ENCODE results near the gene PRXL2A. TPM values are rescaled to one million over a fixed set of nuclear protein-coding genes. Genes with fewer than 3 reads are reported as not detected.
"Not testable (repeated sequence)": the region's sequence is repeated elsewhere in the genome, so short reads cannot be mapped to it uniquely, and the experiment has no call there.

The PRXL2A gene
- total RNA-seq, 1 experiment from 2014 or later, result 22.6 TPM

DNA sequence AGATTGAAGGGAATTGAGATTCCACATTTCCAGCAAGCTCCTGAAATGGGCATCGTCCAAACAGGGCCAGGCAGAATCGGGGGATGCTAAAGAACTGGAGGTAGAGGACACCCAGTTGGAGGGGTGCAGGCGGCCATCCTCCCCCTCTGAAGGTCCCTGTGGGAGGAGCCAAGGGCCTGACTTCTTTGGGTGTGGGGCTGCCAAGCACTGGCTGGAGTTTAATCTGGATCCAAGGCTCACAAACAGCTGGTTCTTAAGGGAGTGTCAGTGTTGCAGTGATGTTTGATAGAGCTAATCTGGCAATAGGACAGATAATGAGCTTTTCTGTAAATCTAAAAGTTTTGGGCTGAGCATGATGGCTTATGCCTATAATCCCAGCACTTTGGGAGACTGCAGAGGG is 66.6 kb downstream of the PRXL2A start:
- DNase-seq (ENCODE audit: low read depth), result no peak

DNA sequence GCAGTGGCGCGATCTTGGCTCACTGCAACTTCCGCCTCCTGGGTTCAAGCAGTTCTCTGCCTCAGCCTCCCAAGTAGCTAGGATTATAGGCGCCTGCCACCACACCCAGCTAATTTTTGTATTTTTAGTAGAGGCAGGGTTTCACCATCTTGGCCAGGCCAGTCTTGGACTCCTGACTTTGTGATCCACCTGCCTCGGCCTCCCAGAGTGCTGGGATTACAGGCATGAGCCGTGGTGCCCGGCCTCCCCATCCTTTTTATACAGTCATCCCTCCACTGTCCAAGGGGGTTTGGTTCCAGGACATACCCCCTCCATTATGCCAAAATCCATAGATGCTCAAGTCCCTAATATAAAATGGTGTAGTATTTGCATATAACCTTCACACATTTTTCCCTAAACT is 67.3 kb downstream of the PRXL2A start:
- DNase-seq (ENCODE audit: low read depth), result not testable (repeated sequence)

GRCh38 chr10:80476685-80477084 is 68.3 kb downstream of the PRXL2A start:
- DNase-seq (ENCODE audit: low read depth), result no peak

DNA sequence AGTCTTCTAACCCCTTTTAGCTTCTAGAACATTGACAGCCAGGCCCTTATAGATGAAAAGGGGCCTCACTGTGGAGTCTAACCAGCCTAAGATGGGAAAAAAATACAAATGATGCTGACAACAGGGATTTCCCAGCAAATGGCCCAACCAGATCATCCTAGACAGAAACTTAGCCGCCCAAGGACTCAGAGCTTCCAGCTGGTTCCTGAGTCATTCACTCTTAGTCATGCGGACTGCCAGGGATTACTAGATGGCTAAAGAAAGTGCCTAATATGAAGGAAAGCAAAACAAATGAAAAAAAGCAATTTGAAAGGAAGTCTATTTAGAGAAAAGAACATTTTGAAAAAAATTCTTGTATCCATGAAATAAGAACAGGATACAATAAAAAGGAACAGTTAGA is 69.5 kb downstream of the PRXL2A start:
- peak; percentile 72 for DNase-seq (ENCODE audit: low read depth)

GRCh38 chr10:80480373-80480772 is 72.0 kb downstream of the PRXL2A start:
- not testable (repeated sequence) for DNase-seq (ENCODE audit: low read depth)

DNA sequence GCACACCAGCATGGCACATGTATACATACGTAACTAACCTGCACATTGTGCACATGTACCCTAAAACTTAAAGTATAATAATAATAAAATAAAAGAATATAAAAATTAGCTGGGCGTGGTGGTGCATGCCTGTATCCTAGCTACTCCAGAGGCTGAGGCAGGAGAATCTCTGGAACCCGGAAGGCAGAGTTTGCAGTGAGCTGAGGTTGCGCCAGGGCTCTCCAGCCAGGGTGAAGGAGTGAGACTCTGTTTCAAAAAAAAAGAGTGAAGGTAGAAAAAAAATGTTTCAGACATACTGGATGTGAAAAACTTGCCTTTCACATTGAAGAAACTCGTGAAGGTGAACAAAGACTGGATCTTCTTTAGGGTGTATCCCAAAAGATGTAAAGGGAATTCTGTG is 72.5 kb downstream of the PRXL2A start:
- no peak for DNase-seq (ENCODE audit: low read depth)

DNA sequence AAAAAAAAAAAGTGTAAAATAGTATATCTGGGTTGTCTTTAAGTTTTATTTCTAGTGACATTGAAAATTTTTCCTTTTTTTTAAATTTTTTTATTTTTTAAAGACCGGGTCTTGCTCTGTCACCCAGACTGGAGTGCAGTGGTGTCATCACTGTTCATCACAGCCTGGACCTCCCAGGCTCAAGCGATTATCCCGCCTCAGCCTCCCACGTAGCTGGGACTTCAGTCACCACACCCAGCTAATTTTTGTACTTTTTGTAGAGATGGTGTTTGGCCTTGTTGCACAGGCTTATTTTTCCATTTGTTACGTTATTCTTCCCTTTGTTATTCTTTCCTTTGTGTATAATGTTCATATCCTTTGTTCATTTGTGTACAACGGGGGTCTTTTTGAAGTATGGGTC is 75.9 kb downstream of the PRXL2A start:
- no peak for DNase-seq (ENCODE audit: low read depth)

GRCh38 chr10:80484676-80485075 is 76.3 kb downstream of the PRXL2A start:
- no peak for DNase-seq (ENCODE audit: low read depth)

DNA sequence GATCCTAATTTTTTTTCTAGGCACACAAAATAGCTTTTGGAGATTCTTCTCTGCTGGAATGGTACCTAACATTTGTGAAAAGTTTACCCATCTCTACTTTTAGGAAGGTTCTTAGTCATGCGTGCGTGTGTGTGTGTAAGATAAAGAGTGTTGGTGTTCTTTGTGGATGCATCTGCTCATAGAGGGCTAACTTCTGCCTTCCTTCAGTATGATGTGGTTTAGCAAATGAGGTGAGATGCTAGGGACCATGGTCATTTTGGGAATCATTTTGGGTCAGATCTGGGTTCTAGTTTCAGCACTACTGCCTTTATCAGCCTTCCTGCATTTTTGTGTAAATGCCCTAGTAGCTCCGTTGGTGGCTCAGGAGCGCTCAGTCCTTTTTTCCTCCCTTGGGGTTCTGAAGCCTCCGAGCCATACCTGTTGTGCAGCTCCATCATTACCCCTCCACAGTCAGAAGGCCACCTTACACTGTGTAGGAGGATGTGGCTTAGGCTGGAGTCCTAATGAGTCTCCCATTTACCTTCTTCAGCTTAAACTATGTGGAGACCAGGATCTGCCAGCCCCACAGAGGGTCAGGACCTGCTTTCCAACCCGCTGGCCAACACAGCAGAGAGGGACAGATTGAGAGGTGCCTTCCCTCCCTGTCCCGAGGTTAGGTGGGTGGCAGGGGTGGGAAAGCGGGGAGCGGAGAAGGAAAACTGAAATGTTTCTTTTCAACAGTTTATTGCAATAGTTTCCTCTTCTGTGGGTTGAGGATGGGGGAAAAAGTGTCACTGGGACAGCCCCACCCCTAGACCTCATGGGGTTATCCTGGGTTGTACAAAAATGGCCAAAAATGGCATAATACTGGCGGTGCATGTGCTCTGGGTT is 77.0 kb downstream of the PRXL2A start:
- DNase-seq (ENCODE audit: low read depth), result no peak

- DNase-seq (ENCODE audit: low read depth), result no peak
Measured at GRCh38 chr10:80485946-80486764, 77.8 kb downstream of the PRXL2A start.

Other genes with a start within 250 kb of the PRXL2A start
- gene ANXA11, start 203.0 kb upstream of the PRXL2A start, total RNA-seq (2014; rRNA removed; shearing (Covaris generic)), result 34.2 and 43.6 TPM in 2 replicates
- gene MAT1A, start 118.9 kb upstream of the PRXL2A start, total RNA-seq (2014; rRNA removed; shearing (Covaris generic)), result 0.29 TPM in 1 of 2 replicates, not detected in the other
- not detected in 2 replicates for gene DYDC1, start 51.8 kb upstream of the PRXL2A start, total RNA-seq (2014; rRNA removed; shearing (Covaris generic))
- gene DYDC2, start 51.8 kb upstream of the PRXL2A start, total RNA-seq (2014; rRNA removed; shearing (Covaris generic)), result not detected in 2 replicates
- 19.9 and 21.0 TPM in 2 replicates for gene TSPAN14, start 45.8 kb downstream of the PRXL2A start, total RNA-seq (2014; rRNA removed; shearing (Covaris generic))
- gene SH2D4B, start 129.4 kb downstream of the PRXL2A start, total RNA-seq (2014; rRNA removed; shearing (Covaris generic)), result 0.06 TPM in 1 of 2 replicates, not detected in the other